CD8-positive, alpha-beta memory T cell (primary cell): Measurements from ENCODE around the gene KIF5C. TPM values are rescaled to one million over a fixed set of nuclear protein-coding genes. Genes with fewer than 3 reads are reported as not detected.

ENCODE experiments used
- CTCF ChIA-PET: fragments of 350-600 bp; sonication (Branson Sonifier 250); formaldehyde crosslinking; loops from one replicate; lab custom pipeline; 2021; ENCODE audit warnings: antibody characterized with exemption; lab: Charles Lee
- POLR2A ChIA-PET: fragments of 350-600 bp; sonication (Branson Sonifier 250); formaldehyde crosslinking; loops from one replicate; lab custom pipeline; 2021; ENCODE audit warnings: antibody characterized with exemption; lab: Charles Lee
- DNase-seq, 5 donors: peaks; one replicate each; pipeline versions ENCODE4 v3.0.0 to v3.0.0-alpha.2; 2020 to 2022; ENCODE audit warnings: mixed read lengths in 1 of 5
- H3K27ac ChIP-seq: one replicate; pipeline ENCODE4 v1.7.0; 2013; ENCODE audit warnings: low read depth, mild to moderate bottlenecking, low read length, moderate library complexity
- H3K27me3 ChIP-seq: 2 replicates; pipeline ENCODE4 v1.7.0; 2013; ENCODE audit warnings: low read length, mild to moderate bottlenecking; ENCODE audit not compliant: insufficient read depth, poor library complexity, severe bottlenecking
- H3K36me3 ChIP-seq: 2 replicates; pipeline ENCODE4 v1.7.0; 2013; ENCODE audit warnings: mild to moderate bottlenecking, low read length, moderate library complexity; ENCODE audit not compliant: insufficient read depth
- H3K4me1 ChIP-seq: 2 replicates; pipeline ENCODE4 v1.7.0; 2013; ENCODE audit warnings: mild to moderate bottlenecking, low read length, moderate library complexity; ENCODE audit not compliant: insufficient read depth
- H3K4me3 ChIP-seq: 2 replicates; pipeline ENCODE4 v1.7.0; 2013; ENCODE audit warnings: mild to moderate bottlenecking, low read length
- H3K9me3 ChIP-seq: 2 replicates; pipeline ENCODE4 v1.7.0; 2013; ENCODE audit warnings: mild to moderate bottlenecking, low read length
- H3K27ac Mint-ChIP-seq, 8 donors: one replicate each; pipeline ENCODE4 v1.8.0; 2020 to 2021; ENCODE audit warnings: mixed read lengths in 8 of 8, mild to moderate bottlenecking in 6 of 8, inconsistent platforms in 3 of 8, moderate library complexity in 3 of 8
- H3K27me3 Mint-ChIP-seq, 2 donors: one replicate each; pipeline ENCODE4 v1.8.0; 2020 to 2021; ENCODE audit warnings: mixed read lengths in 2 of 2, mild to moderate bottlenecking in 1 of 2, moderate library complexity in 1 of 2
- H3K36me3 Mint-ChIP-seq, 3 donors: one replicate each; pipeline ENCODE4 v1.8.0; 2020 to 2021; ENCODE audit warnings: mixed read lengths in 3 of 3, inconsistent platforms in 1 of 3, mild to moderate bottlenecking in 1 of 3
- H3K4me1 Mint-ChIP-seq, 3 donors: one replicate each; pipeline ENCODE4 v1.8.0; 2020 to 2021; ENCODE audit warnings: mixed read lengths in 3 of 3, inconsistent platforms in 1 of 3, mild to moderate bottlenecking in 1 of 3
- H3K4me3 Mint-ChIP-seq, 7 donors: one replicate each; pipeline ENCODE4 v1.8.0; 2020 to 2021; ENCODE audit warnings: mixed read lengths in 7 of 7, mild to moderate bottlenecking in 6 of 7, moderate library complexity in 4 of 7, inconsistent platforms in 2 of 7
- H3K9me3 Mint-ChIP-seq, 5 donors: one replicate each; pipeline ENCODE4 v1.8.0; 2020 to 2022; ENCODE audit warnings: mixed read lengths in 5 of 5, mild to moderate bottlenecking in 3 of 5, moderate library complexity in 2 of 5, inconsistent platforms in 1 of 5
- polyA plus RNA-seq: library from polyadenylated mRNA; unstranded; fragments of 300-500 nt; fragmentation: Illumina TruSeq; gene quantifications from one replicate; pipeline ENCODE4 v1.2.3, GENCODE V29; 2021
- total RNA-seq, 2 experiments: library from RNA; stranded (reverse); gene quantifications; one replicate each; pipeline ENCODE4 v1.2.3, GENCODE V29; 2021

The KIF5C gene
- total and polyA plus RNA-seq, 3 experiments from 2014 or later: 3.4 to 19.8 (median 18.2) TPM

- H3K9me3 Mint-ChIP-seq: no peaks in the 10 kb centered on the region
- H3K36me3 ChIP-seq: peaks cover 3% of the 10 kb centered on the region
- no peak overlapping the region for H3K27ac ChIP-seq
- H3K36me3 Mint-ChIP-seq: peaks cover 0 to 31% (median 14%) of the 10 kb centered on the region in 3 donors
- DNase-seq: no peak
- no peaks in the 10 kb centered on the region for H3K9me3 ChIP-seq
- peak overlapping the region in 1 of 7 donors; percentile 12 for H3K4me3 Mint-ChIP-seq
- no peak overlapping the region for H3K4me3 ChIP-seq
- H3K27ac Mint-ChIP-seq: peak overlapping the region in 3 of 8 donors; percentile 4 to 51 (median 21)
- ChIA-PET CTCF (no interaction called here), POLR2A (no interaction called here)
- no peaks in the 10 kb centered on the region for H3K27me3 Mint-ChIP-seq
- H3K27me3 ChIP-seq: no peaks in the 10 kb centered on the region
- peaks cover 0 to 5% (median 3%) of the 10 kb centered on the region in 3 donors for H3K4me1 Mint-ChIP-seq
- H3K4me1 ChIP-seq: no peaks in the 10 kb centered on the region
Observed at GRCh38 chr2:148955798-148956197, 80.8 kb downstream of the KIF5C start.

DNA sequence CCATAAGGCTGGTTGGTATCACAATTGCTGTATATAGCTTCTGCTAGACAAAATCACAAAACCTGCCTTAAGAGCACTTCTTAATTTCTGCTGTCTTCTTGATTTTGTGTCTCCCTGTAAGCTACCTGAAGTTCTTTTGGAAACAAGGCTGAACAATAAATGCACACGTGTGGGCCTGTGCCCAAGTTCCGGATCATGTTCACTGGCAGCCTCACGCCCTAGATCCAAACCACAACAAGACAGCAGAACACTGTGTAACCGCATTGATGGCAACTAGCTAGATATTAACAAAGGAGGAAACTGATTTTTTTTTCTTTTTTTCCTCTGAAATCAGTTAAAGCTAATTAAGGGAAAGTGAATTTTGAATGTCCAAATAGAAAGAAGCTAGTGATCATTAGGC is 82.0 kb downstream of the KIF5C start:
- no peaks in the 10 kb centered on the region for H3K27me3 ChIP-seq
- H3K27ac ChIP-seq: no peak overlapping the region
- Mint-ChIP-seq H3K27ac (peak overlapping the region in 1 of 8 donors; percentile 82), H3K36me3 (peaks cover 7 to 28% (median 22%) of the 10 kb centered on the region in 3 donors), H3K4me1 (peaks cover 0 to 5% (median 3%) of the 10 kb centered on the region in 3 donors), H3K27me3 (no peaks in the 10 kb centered on the region), H3K4me3 (no peak overlapping the region), H3K9me3 (no peaks in the 10 kb centered on the region)
- ChIA-PET POLR2A (no interaction called here), CTCF (no interaction called here)
- H3K4me1 ChIP-seq: no peaks in the 10 kb centered on the region
- peaks cover 3% of the 10 kb centered on the region for H3K36me3 ChIP-seq
- no peak overlapping the region for H3K4me3 ChIP-seq
- no peak for DNase-seq
- H3K9me3 ChIP-seq: no peaks in the 10 kb centered on the region

GRCh38 chr2:148959745-148960144 is 84.7 kb downstream of the KIF5C start:
- no peak overlapping the region for H3K27ac Mint-ChIP-seq
- H3K4me1 ChIP-seq: no peaks in the 10 kb centered on the region
- POLR2A ChIA-PET: no interaction called here

GRCh38 chr2:148960483-148960882 is 85.5 kb downstream of the KIF5C start:
- Histone ChIP-seq H3K27me3 (no peaks in the 10 kb centered on the region), H3K27ac (no peak overlapping the region), H3K4me1 (no peaks in the 10 kb centered on the region), H3K4me3 (no peak overlapping the region), H3K9me3 (no peaks in the 10 kb centered on the region), H3K36me3 (peaks cover 3% of the 10 kb centered on the region)
- Mint-ChIP-seq H3K4me1 (peaks cover 0 to 5% (median 3%) of the 10 kb centered on the region in 3 donors), H3K27me3 (no peaks in the 10 kb centered on the region), H3K4me3 (no peak overlapping the region), H3K27ac (no peak overlapping the region), H3K36me3 (peaks cover 7 to 33% (median 19%) of the 10 kb centered on the region in 3 donors), H3K9me3 (no peaks in the 10 kb centered on the region)
- DNase-seq: no peak
- CTCF ChIA-PET: no interaction called here
- POLR2A ChIA-PET: no interaction called here

More at GRCh38 chr2:148959745-148960144, 84.7 kb downstream of the KIF5C start:
- Mint-ChIP-seq H3K9me3 (no peaks in the 10 kb centered on the region), H3K27me3 (no peaks in the 10 kb centered on the region), H3K4me3 (no peak overlapping the region), H3K36me3 (peaks cover 7 to 33% (median 17%) of the 10 kb centered on the region in 3 donors), H3K4me1 (peaks cover 0 to 5% (median 3%) of the 10 kb centered on the region in 3 donors)
- H3K27me3 ChIP-seq: no peaks in the 10 kb centered on the region
- H3K9me3 ChIP-seq: no peaks in the 10 kb centered on the region
- peaks cover 3% of the 10 kb centered on the region for H3K36me3 ChIP-seq
- no peak for DNase-seq
- CTCF ChIA-PET: no interaction called here
- no peak overlapping the region for H3K27ac ChIP-seq
- no peak overlapping the region for H3K4me3 ChIP-seq

- DNase-seq: no peak
- H3K36me3 ChIP-seq: no peaks in the 10 kb centered on the region
- H3K27ac Mint-ChIP-seq: peak overlapping the region in 1 of 8 donors; percentile 79
- H3K4me1 Mint-ChIP-seq: peaks cover 0 to 5% (median 3%) of the 10 kb centered on the region in 3 donors
- no peaks in the 10 kb centered on the region for H3K9me3 ChIP-seq
- H3K4me3 Mint-ChIP-seq: no peak overlapping the region
- no peak overlapping the region for H3K27ac ChIP-seq
- no peaks in the 10 kb centered on the region for H3K27me3 Mint-ChIP-seq
- POLR2A ChIA-PET: no interaction called here
- CTCF ChIA-PET: no interaction called here
- H3K27me3 ChIP-seq: no peaks in the 10 kb centered on the region
- peaks cover 7 to 27% (median 21%) of the 10 kb centered on the region in 3 donors for H3K36me3 Mint-ChIP-seq
- H3K4me1 ChIP-seq: no peaks in the 10 kb centered on the region
- no peaks in the 10 kb centered on the region for H3K9me3 Mint-ChIP-seq
- H3K4me3 ChIP-seq: no peak overlapping the region
Observed at GRCh38 chr2:148963461-148963860, 88.4 kb downstream of the KIF5C start.

- DNase-seq: no peak
- Histone ChIP-seq H3K36me3 (no peaks in the 10 kb centered on the region), H3K4me3 (no peak overlapping the region), H3K9me3 (no peaks in the 10 kb centered on the region), H3K27me3 (no peaks in the 10 kb centered on the region), H3K4me1 (no peaks in the 10 kb centered on the region), H3K27ac (no peak overlapping the region)
- ChIA-PET CTCF (interaction anchor here (1.0 kb wide), 2 partner anchors 14 to 39 kb away, joined by 3 to 4 read pairs; no protein-coding TSS in a partner anchor), POLR2A (no interaction called here)
- peak overlapping the region in 3 of 8 donors; percentile 1 to 38 (median 37) for H3K27ac Mint-ChIP-seq
- H3K4me3 Mint-ChIP-seq: no peak overlapping the region
- no peaks in the 10 kb centered on the region for H3K9me3 Mint-ChIP-seq
- H3K36me3 Mint-ChIP-seq: peaks cover 7 to 23% (median 11%) of the 10 kb centered on the region in 3 donors
- no peaks in the 10 kb centered on the region for H3K27me3 Mint-ChIP-seq
- H3K4me1 Mint-ChIP-seq: peaks cover 3 to 14% (median 9%) of the 10 kb centered on the region in 3 donors
Observed at GRCh38 chr2:148965623-148966437, 90.8 kb downstream of the KIF5C start.

DNA sequence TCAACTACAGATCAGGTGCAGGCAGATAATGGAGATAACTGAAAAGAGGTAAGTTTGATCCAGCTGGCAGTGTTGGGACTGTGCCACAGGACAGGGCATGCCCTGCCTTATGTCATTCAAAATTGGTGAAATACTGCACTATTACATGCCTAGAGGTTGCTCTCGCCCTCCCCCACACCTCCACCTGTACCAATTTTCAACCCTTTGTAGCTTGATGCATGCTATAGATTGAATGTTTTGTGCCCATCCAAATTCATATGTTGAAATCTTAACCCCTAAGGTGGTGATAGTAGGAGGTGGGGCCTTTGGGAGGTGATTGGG is 91.4 kb downstream of the KIF5C start:
- DNase-seq: no peak
- H3K4me3 Mint-ChIP-seq: no peak overlapping the region
- Histone ChIP-seq H3K27ac (no peak overlapping the region), H3K36me3 (no peaks in the 10 kb centered on the region), H3K4me1 (no peaks in the 10 kb centered on the region), H3K27me3 (no peaks in the 10 kb centered on the region), H3K4me3 (no peak overlapping the region), H3K9me3 (no peaks in the 10 kb centered on the region)
- POLR2A ChIA-PET: no interaction called here
- CTCF ChIA-PET: interaction anchor here (1.0 kb wide), 1 partner anchor 15 kb away, joined by 4 read pairs; no protein-coding TSS in a partner anchor
- H3K27ac Mint-ChIP-seq: peak overlapping the region in 1 of 8 donors; percentile 1
- no peaks in the 10 kb centered on the region for H3K27me3 Mint-ChIP-seq
- H3K9me3 Mint-ChIP-seq: no peaks in the 10 kb centered on the region
- peaks cover 6 to 22% (median 7%) of the 10 kb centered on the region in 3 donors for H3K36me3 Mint-ChIP-seq
- peaks cover 9 to 20% (median 14%) of the 10 kb centered on the region in 3 donors for H3K4me1 Mint-ChIP-seq

DNA sequence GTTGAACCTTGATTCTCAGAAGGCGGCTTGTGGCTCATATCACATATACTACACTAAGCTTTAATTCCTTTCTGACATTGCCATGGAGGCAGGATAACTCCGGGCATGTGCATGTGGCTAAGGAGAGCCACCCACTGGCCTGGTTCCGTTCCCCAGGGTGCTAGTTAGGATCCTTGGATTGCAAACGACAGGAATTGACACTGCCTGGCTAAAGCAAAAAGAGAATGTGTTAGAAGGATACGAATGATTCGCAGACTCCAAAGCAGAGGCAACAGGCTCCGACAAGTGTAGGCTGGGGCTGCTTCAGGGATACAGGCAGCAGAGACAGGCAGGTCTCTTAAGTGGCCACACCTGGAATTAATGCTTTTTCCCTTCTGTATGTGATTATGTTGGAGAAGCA is 92.0 kb downstream of the KIF5C start:
- POLR2A ChIA-PET: no interaction called here
- H3K4me1 Mint-ChIP-seq: peaks cover 13 to 24% (median 21%) of the 10 kb centered on the region in 3 donors
- no peaks in the 10 kb centered on the region for H3K36me3 ChIP-seq
- no peaks in the 10 kb centered on the region for H3K4me1 ChIP-seq
- H3K27me3 ChIP-seq: no peaks in the 10 kb centered on the region
- H3K4me3 ChIP-seq: no peak overlapping the region
- H3K27ac ChIP-seq: no peak overlapping the region
- no peak for DNase-seq
- no peak overlapping the region for H3K4me3 Mint-ChIP-seq
- CTCF ChIA-PET: no interaction called here
- no peaks in the 10 kb centered on the region for H3K9me3 Mint-ChIP-seq
- peaks cover 0 to 16% (median 3%) of the 10 kb centered on the region in 3 donors for H3K36me3 Mint-ChIP-seq
- no peaks in the 10 kb centered on the region for H3K27me3 Mint-ChIP-seq
- peak overlapping the region in 2 of 8 donors; percentile 30 to 51 for H3K27ac Mint-ChIP-seq
- no peaks in the 10 kb centered on the region for H3K9me3 ChIP-seq
